ENCODE results near the gene NLGN1.

DNA sequence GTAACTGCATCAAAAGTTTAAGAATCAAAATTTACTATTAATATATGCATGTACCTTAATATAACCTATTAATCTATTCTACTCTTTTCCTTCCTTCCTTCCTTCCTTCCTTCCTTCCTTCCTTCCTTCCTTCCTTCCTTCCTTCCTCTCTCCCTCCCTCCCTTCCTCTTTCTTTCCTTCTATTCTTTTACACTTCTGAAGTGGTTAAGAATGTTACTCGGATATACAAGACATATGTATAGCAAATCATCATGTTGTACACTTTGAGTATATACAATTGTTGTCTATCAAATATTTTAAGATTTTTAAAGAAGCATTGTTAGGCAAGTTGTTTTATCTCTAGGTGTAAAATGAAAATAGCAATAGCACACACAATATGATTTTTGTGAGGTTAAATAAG, 748.5 kb downstream of the NLGN1 start:
- TF ChIP-seq TAF1 (IDR thresholded peaks at IDR 0.05; ENCODE audit: borderline replicate concordance, low read depth, low read length) (no peak), POLR2A (IDR thresholded peaks at IDR 0.05; ENCODE audit: low read depth, low read length) (no peak)

All from GM12892 (cell line).